Panc1 (cell line): ENCODE measurements around the gene DPP9.

Source experiments
- POLR2AphosphoS5 ChIP-seq: IDR thresholded peaks from 2 replicates; pipeline ENCODE4 v1.6.1; 2012; ENCODE audit warnings: mild to moderate bottlenecking, low read depth, low read length, moderate library complexity
- SIN3A ChIP-seq: IDR thresholded peaks from 2 replicates; pipeline ENCODE4 v1.6.1; 2012; ENCODE audit warnings: low read depth, mild to moderate bottlenecking, low read length, moderate library complexity, borderline replicate concordance; ENCODE audit not compliant: insufficient read depth
- TCF7L2 ChIP-seq: IDR thresholded peaks from 2 replicates; pipeline ENCODE4 v1.6.1; 2011; ENCODE audit warnings: mild to moderate bottlenecking, low read depth, low read length, inconsistent platforms
- TF ChIP-seq, protein P1 (sequence below): fragments of 450-650 bp; IDR thresholded peaks from 2 replicates; pipeline ENCODE4 v1.5.1; 2017; ENCODE audit warnings: mild to moderate bottlenecking
- TF ChIP-seq, protein P2 (sequence below), 2 experiments: IDR thresholded peaks; 2 replicates each; pipeline ENCODE4 v1.6.1; 2011 to 2012; ENCODE audit warnings: low read depth in 2 of 2, control low read depth in 1 of 2, low read length in 1 of 2, mild to moderate bottlenecking in 1 of 2, moderate library complexity in 1 of 2; ENCODE audit not compliant: insufficient read depth in 1 of 2

DNA sequence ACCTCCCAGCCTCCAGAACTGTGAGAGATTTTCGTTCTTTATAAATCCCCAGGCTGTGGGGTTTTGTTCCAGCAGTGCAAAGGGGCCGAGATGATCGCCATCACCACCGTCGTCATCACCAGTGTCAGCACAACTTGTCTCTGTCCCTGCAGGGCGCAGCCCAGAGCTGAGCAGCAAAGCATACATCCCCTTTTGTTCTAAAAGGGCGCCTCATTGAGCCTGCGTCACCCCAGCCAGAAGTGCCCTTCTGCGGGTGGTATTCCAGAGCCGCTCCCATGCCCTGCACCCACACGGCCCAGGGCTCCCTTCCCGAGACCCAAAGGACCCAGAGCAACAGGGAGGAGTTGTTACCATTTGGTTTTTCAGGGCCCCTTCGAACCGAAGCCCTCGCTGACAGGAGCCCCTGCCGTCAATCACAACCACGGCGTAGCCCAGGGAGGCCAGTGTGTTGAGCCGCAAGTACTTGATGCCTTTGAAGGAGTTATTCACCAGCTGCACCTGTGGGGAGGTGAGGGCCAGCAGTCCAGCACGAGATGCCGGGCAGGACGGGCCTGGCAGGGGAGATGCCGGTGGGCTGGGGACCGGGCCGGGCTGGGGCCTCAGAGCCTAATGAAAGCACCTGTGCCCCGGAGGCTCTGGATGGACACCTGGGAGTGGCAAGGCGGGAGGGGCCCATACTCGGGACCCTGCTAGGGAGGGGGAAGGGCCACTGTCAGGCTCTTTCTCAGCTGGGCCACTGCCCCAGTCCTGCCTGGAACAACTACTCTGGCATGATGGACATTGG lies 39.1 kb downstream of the DPP9 start:
- no peak for TF ChIP-seq SIN3A
- TF ChIP-seq, protein P1, sequence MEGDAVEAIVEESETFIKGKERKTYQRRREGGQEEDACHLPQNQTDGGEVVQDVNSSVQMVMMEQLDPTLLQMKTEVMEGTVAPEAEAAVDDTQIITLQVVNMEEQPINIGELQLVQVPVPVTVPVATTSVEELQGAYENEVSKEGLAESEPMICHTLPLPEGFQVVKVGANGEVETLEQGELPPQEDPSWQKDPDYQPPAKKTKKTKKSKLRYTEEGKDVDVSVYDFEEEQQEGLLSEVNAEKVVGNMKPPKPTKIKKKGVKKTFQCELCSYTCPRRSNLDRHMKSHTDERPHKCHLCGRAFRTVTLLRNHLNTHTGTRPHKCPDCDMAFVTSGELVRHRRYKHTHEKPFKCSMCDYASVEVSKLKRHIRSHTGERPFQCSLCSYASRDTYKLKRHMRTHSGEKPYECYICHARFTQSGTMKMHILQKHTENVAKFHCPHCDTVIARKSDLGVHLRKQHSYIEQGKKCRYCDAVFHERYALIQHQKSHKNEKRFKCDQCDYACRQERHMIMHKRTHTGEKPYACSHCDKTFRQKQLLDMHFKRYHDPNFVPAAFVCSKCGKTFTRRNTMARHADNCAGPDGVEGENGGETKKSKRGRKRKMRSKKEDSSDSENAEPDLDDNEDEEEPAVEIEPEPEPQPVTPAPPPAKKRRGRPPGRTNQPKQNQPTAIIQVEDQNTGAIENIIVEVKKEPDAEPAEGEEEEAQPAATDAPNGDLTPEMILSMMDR, result no peak
- no peak for TF ChIP-seq POLR2AphosphoS5
- TF ChIP-seq, protein P2, sequence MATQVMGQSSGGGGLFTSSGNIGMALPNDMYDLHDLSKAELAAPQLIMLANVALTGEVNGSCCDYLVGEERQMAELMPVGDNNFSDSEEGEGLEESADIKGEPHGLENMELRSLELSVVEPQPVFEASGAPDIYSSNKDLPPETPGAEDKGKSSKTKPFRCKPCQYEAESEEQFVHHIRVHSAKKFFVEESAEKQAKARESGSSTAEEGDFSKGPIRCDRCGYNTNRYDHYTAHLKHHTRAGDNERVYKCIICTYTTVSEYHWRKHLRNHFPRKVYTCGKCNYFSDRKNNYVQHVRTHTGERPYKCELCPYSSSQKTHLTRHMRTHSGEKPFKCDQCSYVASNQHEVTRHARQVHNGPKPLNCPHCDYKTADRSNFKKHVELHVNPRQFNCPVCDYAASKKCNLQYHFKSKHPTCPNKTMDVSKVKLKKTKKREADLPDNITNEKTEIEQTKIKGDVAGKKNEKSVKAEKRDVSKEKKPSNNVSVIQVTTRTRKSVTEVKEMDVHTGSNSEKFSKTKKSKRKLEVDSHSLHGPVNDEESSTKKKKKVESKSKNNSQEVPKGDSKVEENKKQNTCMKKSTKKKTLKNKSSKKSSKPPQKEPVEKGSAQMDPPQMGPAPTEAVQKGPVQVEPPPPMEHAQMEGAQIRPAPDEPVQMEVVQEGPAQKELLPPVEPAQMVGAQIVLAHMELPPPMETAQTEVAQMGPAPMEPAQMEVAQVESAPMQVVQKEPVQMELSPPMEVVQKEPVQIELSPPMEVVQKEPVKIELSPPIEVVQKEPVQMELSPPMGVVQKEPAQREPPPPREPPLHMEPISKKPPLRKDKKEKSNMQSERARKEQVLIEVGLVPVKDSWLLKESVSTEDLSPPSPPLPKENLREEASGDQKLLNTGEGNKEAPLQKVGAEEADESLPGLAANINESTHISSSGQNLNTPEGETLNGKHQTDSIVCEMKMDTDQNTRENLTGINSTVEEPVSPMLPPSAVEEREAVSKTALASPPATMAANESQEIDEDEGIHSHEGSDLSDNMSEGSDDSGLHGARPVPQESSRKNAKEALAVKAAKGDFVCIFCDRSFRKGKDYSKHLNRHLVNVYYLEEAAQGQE (IDR thresholded peaks at IDR 0.05; ENCODE audit: insufficient read depth in 1 of 2, low read depth in 2 of 2, low read length in 1 of 2), result no peak
- TF ChIP-seq TCF7L2, result no peak
